Thoracic aorta (tissue), 2 donors: ENCODE data around the gene JMJD1C. TPM values are rescaled to one million over a fixed set of nuclear protein-coding genes. Genes with fewer than 3 reads are reported as not detected.

Source experiments
- ATAC-seq: fragments of 150-250 bp; one replicate; pipeline ENCODE4 v1.8.0; 2017; ENCODE audit warnings: low read depth; ENCODE audit not compliant: insufficient number of reproducible peaks, low FRiP score
- DNase-seq: peaks from one replicate; pipeline ENCODE4 v3.0.0-alpha.2; 2020; ENCODE audit warnings: low spot score
- H3K27ac ChIP-seq, 2 donors: fragments of 200-600 bp; sonication (generic); 1 replicate in 1 of 2; 2 replicates in 1 of 2; pipeline ENCODE4 v1.5.1; 2016; ENCODE audit warnings: mild to moderate bottlenecking in 2 of 2, moderate library complexity in 2 of 2
- H3K27me3 ChIP-seq: fragments of 200-600 bp; sonication (generic); replicated peaks from 2 replicates; pipeline ENCODE4 v1.6.0; 2016; ENCODE audit warnings: mild to moderate bottlenecking; ENCODE audit not compliant: insufficient read depth
- H3K36me3 ChIP-seq: fragments of 200-600 bp; sonication (generic); one replicate; pipeline ENCODE4 v1.5.1; 2016
- H3K4me1 ChIP-seq, 2 donors: fragments of 200-600 bp; sonication (generic); 1 replicate in 1 of 2; 2 replicates in 1 of 2; pipeline versions ENCODE4 v1.5.1 to v1.6.0; 2016; ENCODE audit warnings: low read depth in 2 of 2, mild to moderate bottlenecking in 1 of 2; ENCODE audit not compliant: control insufficient read depth in 1 of 2
- H3K4me3 ChIP-seq: fragments of 200-600 bp; sonication (generic); 2 replicates; pipeline ENCODE4 v1.5.1; 2016; ENCODE audit warnings: mild to moderate bottlenecking
- H3K9me3 ChIP-seq: fragments of 200-600 bp; sonication (generic); 2 replicates; pipeline ENCODE4 v1.5.1; 2016
- total RNA-seq, 2 donors: library from RNA; depleted of rRNA; stranded (reverse); fragments of >200 nt; gene quantifications; one replicate each; pipeline versions ENCODE4 v1.1.0 to v1.2.3, GENCODE V29; 2016
- TF ChIP-seq, protein P1 (sequence below): fragments of 200-600 bp; sonication (generic); IDR thresholded peaks from one replicate; pipeline ENCODE4 v1.5.1; 2019; ENCODE audit warnings: antibody characterized with exemption

Gene JMJD1C
- total RNA-seq, 2 donors from 2014 or later, result 95.2 to 215 TPM

- no peak overlapping the region for H3K27ac ChIP-seq
- TF ChIP-seq, protein P1, sequence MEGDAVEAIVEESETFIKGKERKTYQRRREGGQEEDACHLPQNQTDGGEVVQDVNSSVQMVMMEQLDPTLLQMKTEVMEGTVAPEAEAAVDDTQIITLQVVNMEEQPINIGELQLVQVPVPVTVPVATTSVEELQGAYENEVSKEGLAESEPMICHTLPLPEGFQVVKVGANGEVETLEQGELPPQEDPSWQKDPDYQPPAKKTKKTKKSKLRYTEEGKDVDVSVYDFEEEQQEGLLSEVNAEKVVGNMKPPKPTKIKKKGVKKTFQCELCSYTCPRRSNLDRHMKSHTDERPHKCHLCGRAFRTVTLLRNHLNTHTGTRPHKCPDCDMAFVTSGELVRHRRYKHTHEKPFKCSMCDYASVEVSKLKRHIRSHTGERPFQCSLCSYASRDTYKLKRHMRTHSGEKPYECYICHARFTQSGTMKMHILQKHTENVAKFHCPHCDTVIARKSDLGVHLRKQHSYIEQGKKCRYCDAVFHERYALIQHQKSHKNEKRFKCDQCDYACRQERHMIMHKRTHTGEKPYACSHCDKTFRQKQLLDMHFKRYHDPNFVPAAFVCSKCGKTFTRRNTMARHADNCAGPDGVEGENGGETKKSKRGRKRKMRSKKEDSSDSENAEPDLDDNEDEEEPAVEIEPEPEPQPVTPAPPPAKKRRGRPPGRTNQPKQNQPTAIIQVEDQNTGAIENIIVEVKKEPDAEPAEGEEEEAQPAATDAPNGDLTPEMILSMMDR, result no peak
- H3K4me1 ChIP-seq, result peaks cover 18 to 35% of the 10 kb centered on the region in 2 donors
- ATAC-seq (no peak), DNase-seq (no peak)
- no peaks in the 10 kb centered on the region for H3K27me3 ChIP-seq
- no peaks in the 10 kb centered on the region for H3K9me3 ChIP-seq
- H3K36me3 ChIP-seq, result no peaks in the 10 kb centered on the region
- H3K4me3 ChIP-seq, result no peak overlapping the region
Observed at GRCh38 chr10:63468947-63469346, 3.2 kb upstream of the JMJD1C start.

- H3K9me3 ChIP-seq, result no peaks in the 10 kb centered on the region
- H3K4me3 ChIP-seq, result no peak overlapping the region
- H3K4me1 ChIP-seq, result peaks cover 18 to 37% of the 10 kb centered on the region in 2 donors
- DNase-seq (no peak), ATAC-seq (no peak)
- no peak overlapping the region for H3K27ac ChIP-seq
- TF ChIP-seq, protein P1, result no peak
- no peaks in the 10 kb centered on the region for H3K36me3 ChIP-seq
- H3K27me3 ChIP-seq, result no peaks in the 10 kb centered on the region
Observed at GRCh38 chr10:63467841-63468240, 2.1 kb upstream of the JMJD1C start.

GRCh38 chr10:63466144-63466935 lies 563 bp upstream of the JMJD1C start:
- Histone ChIP-seq H3K27me3 (no peaks in the 10 kb centered on the region), H3K4me1 (peaks cover 18 to 37% of the 10 kb centered on the region in 2 donors), H3K9me3 (no peaks in the 10 kb centered on the region), H3K27ac (peak overlapping the region; percentile 77 to 87), H3K4me3 (peak overlapping the region; percentile 79), H3K36me3 (no peaks in the 10 kb centered on the region)
- DNase-seq (no peak), ATAC-seq (no peak)
- TF ChIP-seq, protein P1, result no peak

DNA sequence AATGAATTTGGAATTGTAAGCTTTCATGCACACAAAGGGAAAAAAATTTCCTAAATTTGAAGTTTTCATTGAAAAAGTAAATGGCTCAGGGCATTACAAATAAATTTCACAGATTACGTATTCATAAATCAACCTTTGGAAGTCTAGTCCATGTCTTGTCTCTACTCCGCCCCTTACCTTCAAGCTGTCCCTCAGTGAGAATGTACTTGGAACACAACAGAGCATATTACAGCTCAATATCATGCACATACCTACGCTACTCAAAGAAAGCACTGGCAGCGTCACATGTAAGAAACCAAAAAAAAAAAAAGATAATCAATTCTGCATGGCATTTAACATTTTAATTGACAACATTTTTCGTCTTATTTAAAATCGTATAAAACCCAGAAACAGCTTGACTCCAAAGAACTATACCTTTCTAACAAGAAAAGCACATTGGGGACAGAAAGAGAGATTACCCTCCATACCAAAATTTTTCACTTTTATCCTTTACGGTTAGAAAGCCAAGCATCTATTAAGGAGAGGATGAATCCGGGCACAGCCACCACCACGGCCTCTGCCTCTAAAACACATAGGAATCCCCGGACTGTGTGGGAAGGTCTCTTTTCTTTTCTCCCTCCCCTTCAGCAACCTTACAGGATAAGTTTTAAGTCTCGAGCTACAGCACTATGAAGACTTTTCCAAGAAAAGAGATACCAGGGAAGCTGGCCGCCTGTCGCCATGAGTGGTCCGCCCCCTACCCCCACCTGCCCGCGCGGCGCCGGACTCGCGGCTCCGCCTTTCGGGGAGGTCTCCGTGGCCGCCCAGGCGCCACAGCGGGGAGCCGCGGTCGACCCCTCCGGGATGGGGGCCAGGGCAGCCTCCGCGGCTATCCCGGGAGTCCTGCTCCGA lies 1.1 kb downstream of the JMJD1C start:
- DNase-seq, result no peak
- Histone ChIP-seq H3K4me1 (peaks cover 10 to 25% of the 10 kb centered on the region in 2 donors), H3K27me3 (no peaks in the 10 kb centered on the region), H3K36me3 (no peaks in the 10 kb centered on the region), H3K4me3 (peak overlapping the region; percentile 79), H3K27ac (peak overlapping the region; percentile 77 to 87), H3K9me3 (no peaks in the 10 kb centered on the region)
- no peak for ATAC-seq
- TF ChIP-seq, protein P1, result no peak

DNA sequence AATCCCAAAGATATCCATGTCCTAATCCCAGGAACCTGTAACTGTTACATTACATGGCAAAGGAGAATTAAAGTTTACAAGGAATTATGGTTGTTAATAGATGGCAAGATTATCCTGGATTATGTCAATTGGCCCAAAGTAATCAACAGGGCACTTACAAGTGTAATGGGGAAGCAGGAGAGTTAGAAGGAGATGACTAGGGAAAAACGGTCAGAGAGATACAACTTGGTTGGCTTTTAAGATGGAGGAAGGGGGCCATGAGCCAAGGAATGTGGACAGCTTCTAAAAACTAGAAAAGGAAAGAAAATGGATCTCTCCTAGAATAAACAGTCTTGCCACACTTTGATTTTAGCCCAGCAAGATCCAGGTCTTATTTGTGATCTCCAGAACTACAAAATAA lies 3.3 kb downstream of the JMJD1C start:
- peaks cover 10 to 32% of the 10 kb centered on the region in 2 donors for H3K4me1 ChIP-seq
- DNase-seq, result no peak
- no peak overlapping the region for H3K27ac ChIP-seq
- ATAC-seq, result no peak
- H3K27me3 ChIP-seq, result no peaks in the 10 kb centered on the region
- no peak overlapping the region for H3K4me3 ChIP-seq
- H3K36me3 ChIP-seq, result no peaks in the 10 kb centered on the region
- TF ChIP-seq, protein P1, result no peak
- no peaks in the 10 kb centered on the region for H3K9me3 ChIP-seq
